GM21381 (cell line): Measurements from ENCODE around the gene STKLD1.

ENCODE experiments used
- ATAC-seq: cut with Tn5 transposase; IDR thresholded peaks from one replicate; pipeline ENCODE4 v1.9.1; 2021; ENCODE audit warnings: mild to moderate bottlenecking, moderate library complexity; ENCODE audit not compliant: unreplicated experiment

The STKLD1 gene

GRCh38 chr9:133344979-133345378 lies 31.2 kb upstream of the STKLD1 start:
- no peak for ATAC-seq

- no peak for ATAC-seq
Measured at GRCh38 chr9:133345596-133345995, 30.6 kb upstream of the STKLD1 start.

GRCh38 chr9:133346021-133346785 lies 30.0 kb upstream of the STKLD1 start:
- ATAC-seq, result no peak

DNA sequence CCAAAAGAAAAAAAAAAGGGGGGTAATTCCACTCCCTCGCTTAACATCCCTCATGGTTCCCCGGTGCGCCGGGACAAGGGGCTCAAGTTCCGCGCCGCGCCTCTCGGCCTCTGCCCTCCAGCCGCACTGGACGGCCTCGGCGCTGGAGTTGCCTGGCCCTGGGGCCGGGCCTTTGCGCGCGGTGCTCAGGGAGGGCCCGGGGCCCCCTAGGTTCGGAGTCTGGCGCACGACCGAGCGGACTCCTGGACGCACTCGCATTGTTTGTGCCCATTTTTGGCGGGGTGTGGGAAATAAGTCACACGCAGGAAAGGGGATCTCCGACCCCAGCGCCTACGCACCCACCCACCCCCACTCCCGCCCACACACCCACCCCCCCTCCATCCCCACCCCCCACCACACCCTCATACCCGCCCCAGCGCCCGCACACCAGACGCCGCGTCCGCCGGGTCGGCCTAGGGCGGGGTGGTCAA lies 28.6 kb upstream of the STKLD1 start:
- ATAC-seq, result peak; percentile 36

DNA sequence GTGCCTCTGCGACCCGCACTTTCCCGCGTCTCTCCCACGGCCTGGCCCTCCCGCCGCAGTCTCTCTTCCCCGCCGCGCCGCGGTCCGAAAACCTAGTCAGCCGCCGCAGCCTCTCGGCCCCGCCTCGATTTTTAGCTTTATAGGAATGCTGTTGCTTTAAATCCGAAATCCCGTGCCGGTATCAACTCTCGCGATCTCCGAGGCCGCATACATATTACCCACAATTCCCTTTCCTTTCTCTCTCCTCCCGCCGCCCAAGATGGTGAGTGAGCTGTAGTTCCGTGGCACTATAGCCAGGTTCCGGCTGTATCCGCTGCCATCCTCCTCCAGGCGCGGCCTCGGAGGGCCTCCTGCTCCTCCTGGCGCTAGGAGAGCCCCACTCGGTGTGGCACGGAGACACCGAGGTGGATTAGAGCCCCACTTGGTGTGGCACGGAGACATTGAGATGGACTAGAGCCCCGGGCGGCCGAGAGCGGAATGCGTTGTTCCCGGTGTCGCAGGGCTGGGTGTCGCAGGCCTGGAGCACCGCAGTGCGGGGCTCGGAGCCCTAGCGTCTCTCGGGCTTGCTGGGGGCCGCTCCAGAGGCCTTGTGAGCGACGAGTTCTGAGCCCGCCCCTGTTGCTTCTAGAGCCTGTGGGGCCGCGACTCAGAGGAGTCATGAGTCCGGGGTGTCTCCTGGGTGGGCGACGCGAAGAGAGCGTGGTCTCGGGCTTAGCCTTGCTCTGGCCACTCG lies 28.0 kb upstream of the STKLD1 start, which contains the start of the genes MED22 and RPL7A:
Gene MED22 (minus strand): TSS at position 147 of the 733 bp plus-strand sequence. CDS start 1,469 bp downstream, outside the sequence.
Gene RPL7A (plus strand): TSS at position 234 of the 733 bp plus-strand sequence. CDS start 26 bp downstream, at position 260.
- peak; percentile 65 for ATAC-seq

- no peak for ATAC-seq
Measured at GRCh38 chr9:133348718-133349573, 27.2 kb upstream of the STKLD1 start.

DNA sequence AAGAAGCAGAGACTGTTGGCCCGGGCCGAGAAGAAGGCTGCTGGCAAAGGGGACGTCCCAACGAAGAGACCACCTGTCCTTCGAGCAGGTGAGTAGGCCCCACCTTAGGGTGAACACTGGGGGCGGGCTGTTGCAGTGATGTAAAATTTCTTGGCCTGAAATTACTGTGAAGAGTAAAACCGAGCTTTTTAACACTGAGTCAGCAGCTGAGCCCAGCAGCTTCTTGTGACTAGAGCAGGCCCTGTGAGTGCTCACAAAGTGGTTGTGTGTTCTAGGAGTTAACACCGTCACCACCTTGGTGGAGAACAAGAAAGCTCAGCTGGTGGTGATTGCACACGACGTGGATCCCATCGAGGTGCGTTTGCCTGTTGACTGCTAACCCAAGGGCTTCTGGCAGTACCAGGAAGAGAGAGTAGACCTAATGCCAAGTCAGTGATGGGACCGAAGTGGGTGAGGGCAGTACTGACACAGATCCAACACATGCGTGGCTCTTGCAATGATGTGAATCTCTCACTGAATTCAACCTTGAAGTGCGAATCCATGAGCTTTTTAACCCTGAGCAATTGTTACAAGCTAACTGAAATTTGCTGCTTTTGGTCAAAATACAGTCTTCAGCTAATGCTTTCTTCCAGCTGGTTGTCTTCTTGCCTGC lies 26.1 kb upstream of the STKLD1 start:
- no peak for ATAC-seq

- ATAC-seq, result no peak
Measured at GRCh38 chr9:133351526-133351907, 24.6 kb upstream of the STKLD1 start.

- ATAC-seq, result no peak
Measured at GRCh38 chr9:133351908-133352634, 24.1 kb upstream of the STKLD1 start.

DNA sequence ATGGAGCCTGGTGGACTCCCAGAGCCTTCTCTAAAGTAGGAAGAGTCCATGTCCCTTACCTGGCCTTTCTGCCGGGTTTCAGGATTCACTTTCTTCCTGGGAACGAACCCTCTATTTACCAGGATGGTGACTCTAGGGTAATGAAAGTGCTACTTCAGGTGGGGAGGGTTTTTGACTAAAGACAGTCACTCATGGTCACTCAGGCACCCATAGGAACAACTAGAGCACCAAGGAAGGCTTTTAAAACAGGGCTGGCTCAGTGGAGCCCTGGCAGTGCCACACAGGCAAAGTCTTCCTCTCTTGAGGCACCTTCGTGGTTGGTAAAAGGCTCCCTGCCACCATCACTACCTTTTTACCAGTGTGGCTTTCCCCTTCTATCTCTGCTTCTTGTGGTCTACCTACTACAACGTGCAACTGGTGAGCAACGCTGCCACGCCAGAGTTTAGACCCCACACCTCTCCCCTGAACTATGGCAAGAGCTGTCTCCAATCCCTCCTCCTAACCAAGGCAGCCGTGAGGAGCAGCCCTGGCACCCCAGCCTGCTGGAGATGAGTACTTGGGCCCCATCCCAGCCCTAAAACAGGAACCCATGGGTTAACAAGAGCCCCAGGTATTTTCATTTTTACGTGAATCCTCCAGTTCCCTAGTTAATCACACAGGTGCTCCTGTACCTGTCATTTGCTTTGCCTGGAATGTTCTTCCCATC lies 23.4 kb upstream of the STKLD1 start:
- ATAC-seq, result no peak

DNA sequence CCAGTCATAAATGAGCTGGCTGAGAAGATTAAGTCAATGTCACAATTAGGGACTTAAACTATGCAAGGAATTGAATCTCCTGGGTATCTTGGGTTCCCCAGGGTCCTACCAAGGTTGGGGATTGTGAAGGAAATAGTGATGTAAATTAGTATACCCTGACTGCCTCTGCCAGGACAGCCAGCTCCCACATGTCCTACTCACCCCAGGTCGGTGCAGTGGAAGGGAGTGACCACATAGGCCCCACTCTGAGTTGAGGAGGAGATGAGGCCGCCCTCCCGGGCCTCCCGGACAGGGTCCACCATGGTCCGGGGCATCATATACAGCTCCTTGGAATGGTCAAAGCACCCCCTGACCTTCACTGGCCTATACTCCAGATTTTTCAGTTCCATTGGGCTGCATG lies 22.6 kb upstream of the STKLD1 start:
- no peak for ATAC-seq

GRCh38 chr9:133354766-133355165 lies 21.4 kb upstream of the STKLD1 start:
- no peak for ATAC-seq

DNA sequence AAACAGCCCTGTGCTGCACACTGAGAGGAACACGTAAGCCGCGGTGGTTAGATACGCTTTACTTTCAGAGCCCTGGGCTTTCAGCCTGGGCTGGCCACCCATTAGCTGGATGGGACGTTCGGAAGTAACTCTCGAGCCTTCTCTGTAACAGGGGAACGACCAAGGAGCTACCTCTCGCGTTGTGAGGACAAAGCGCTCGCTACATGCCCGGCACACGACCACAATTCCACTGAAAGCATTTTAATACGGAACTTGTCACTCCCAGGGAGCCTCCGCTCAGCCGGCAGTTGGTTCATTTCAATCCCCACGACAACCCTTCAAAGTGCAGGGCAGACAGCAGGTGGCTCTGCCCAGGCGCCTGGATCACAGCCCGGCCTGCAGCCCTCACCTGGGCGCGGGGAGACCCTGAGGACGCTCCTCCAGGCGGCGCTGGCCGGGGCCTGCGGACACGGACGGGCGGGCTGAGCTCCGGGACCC lies 20.2 kb upstream of the STKLD1 start:
- peak; percentile 32 for ATAC-seq

DNA sequence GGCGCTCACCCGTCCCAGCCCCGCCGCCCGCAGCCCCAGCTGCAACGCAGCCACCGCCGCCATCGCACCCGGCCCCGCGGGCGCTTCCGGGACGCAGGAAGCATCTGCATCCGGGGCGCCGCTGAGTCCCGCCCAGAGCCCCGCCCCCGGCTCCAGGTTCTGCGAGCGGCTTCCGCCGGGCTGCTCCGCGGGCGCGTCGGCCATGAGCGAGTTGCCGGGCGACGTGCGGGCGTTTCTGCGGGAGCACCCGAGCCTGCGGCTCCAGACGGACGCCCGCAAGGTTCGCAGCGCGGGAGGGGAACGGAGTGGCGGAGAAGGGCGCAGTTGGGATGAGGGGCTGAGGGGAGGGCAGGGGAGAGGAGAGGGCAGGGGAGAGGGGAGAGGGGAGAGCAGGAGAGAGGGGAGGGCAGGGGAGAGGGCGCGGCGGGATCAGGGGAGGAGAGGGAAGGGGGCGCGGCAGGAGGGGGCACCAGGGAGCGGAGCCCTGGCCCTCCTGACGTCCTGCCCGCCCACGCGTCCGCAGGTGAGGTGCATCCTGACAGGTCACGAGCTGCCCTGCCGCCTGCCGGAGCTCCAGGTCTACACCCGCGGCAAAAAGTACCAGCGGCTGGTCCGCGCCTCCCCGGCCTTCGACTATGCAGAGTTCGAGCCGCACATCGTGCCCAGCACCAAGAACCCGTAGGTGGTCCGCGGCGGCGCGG lies 19.6 kb upstream of the STKLD1 start, which contains the start of the genes SURF1 and SURF2:
Gene SURF1 (minus strand): TSS at position 97 of the 701 bp plus-strand sequence. CDS start 34 bp downstream, at position 63.
Gene SURF2 (plus strand): TSS at position 160 of the 701 bp plus-strand sequence. CDS start 43 bp downstream, at position 203.
- peak; percentile 63 for ATAC-seq

- no peak for ATAC-seq
Measured at GRCh38 chr9:133357656-133358055, 18.5 kb upstream of the STKLD1 start.

DNA sequence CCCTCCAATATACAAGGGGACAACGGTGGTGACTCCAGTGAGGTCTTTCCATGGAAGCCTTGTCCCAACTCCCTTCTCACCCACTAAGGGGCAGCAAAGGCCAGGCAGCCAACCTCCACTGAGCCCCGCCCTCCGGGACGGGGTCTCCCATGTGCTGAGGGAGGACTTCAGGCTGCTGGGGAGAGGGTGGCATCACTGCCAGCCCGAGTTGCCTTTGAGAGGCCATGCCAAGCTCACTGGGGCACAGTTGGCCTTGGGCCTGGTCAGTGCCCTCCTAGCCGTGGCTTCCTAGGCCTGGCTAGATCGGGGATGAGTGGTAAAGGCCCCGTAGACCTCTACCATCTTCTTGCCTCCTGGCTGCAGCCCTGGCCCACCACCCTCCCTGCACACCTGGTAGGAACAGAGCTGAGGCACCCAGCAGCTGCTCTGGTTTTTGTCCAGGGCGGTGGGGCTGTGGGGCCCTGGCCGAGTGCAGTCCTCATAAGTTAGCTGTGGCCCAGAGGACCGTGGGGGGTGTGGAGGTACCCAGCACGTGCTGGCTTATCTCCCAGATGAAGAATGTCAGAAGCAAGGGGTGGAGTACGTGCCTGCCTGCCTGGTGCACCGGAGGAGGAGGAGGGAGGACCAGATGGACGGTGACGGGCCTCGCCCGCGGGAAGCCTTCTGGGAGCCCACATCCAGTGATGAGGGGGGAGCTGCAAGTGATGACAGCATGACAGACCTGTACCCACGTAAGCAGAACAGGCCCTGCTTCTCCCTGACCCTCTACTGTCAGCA lies 16.6 kb upstream of the STKLD1 start:
- no peak for ATAC-seq
